ENCODE results near the gene ADGRG3. TPM values are rescaled to one million over a fixed set of nuclear protein-coding genes. Genes with fewer than 3 reads are reported as not detected.

Gene ADGRG3
- total and polyA plus RNA-seq, 2 of the 13 experiments (the other 11 are each of a cell fraction or from before 2014, with no cell fraction given), result 2.7 to 11.8 TPM

GRCh38 chr16:57703416-57704010, 35.4 kb downstream of the ADGRG3 start (continued):
- TF ChIP-seq ZNF232 (CRISPR knock-in tag; IDR thresholded peaks at IDR 0.05; ENCODE audit: borderline replicate concordance) (no peak; the same call in 1 of the 2 replicates), ZNF770 (CRISPR knock-in tag; IDR thresholded peaks at IDR 0.05) (peak; percentile 97), ZSCAN29 (CRISPR knock-in tag; conservative IDR thresholded peaks at IDR 0.05) (no peak), AFF4 (CRISPR knock-in tag; IDR thresholded peaks at IDR 0.05) (no peak), TFE3 (CRISPR knock-in tag; IDR thresholded peaks at IDR 0.05) (peak; percentile 6; the same call in 1 of the 2 replicates), PTBP1 (IDR thresholded peaks at IDR 0.05; ENCODE audit: low read depth, low read length, poor library complexity, severe bottlenecking) (no peak), ZNF124 (CRISPR knock-in tag; IDR thresholded peaks at IDR 0.05) (no peak), KDM1A (CRISPR knock-in tag; IDR thresholded peaks at IDR 0.05) (0 out of 2 replicates have a peak, but pooled peaks have one; percentile 35)

Data from HepG2 (cell line).